GM21528 (cell line): Measurements from ENCODE around the gene TMCC3.
"Not testable (repeated sequence)": the region's sequence is repeated elsewhere in the genome, so short reads cannot be mapped to it uniquely, and the experiment has no call there.

Experiments used
- ATAC-seq: cut with Tn5 transposase; IDR thresholded peaks from one replicate; pipeline ENCODE4 v1.9.1; 2021; ENCODE audit warnings: mild to moderate bottlenecking, moderate library complexity; ENCODE audit not compliant: unreplicated experiment, low FRiP score

The TMCC3 gene

DNA sequence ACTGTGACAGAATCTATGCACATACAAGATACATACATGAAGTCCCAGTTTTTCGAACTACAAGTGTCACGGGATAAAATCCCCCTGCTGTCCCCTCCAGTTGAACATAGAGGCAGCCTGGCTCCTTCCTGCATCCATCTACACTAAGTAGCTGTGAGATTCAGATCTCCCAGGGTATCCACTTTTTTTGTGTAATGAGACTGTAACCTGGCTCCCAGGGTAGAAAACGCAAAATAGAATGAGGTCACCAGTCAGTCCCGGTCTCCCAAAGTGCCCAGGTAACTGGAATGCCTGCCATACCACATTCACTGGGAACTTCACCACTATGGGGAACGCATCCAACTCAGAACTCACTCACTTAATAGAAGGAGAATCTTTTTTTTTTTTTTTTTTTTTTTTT lies 67.8 kb downstream of the TMCC3 start:
- ATAC-seq: no peak

DNA sequence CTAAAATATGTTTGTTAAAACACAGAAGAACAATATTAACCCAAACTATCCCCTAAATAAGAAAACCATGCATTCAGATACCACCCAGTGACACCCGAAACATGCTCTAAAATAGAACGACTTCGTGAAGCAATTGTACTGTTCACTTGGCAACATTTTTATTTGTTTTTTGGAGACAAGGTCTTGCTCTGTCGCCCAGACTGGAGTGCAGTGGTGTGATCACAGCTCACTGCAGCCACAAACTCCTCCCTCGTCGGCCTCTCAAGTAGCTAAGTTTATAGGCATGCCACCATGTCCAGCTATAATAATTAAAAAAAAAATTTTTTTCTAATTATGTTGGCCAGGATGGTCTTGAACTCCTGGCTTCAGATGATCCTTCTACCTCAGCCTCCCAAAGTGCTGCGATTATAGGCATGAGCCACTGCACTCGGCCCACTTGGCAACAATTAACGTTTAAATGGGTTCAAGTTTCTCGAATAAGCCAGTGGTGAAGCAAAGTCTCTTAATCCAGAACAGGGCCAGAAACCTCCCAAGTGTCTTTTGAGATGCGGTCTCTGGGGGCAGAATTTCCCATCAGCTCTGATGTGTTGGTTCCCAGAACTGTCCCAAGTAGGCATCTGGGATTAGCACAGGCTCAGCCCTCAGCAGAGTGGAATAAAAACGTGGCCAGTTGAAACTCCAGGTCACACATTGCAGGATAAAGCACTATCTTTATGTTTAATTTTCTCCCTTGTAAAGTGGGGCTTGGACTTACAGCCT lies 74.5 kb downstream of the TMCC3 start:
- no peak for ATAC-seq

DNA sequence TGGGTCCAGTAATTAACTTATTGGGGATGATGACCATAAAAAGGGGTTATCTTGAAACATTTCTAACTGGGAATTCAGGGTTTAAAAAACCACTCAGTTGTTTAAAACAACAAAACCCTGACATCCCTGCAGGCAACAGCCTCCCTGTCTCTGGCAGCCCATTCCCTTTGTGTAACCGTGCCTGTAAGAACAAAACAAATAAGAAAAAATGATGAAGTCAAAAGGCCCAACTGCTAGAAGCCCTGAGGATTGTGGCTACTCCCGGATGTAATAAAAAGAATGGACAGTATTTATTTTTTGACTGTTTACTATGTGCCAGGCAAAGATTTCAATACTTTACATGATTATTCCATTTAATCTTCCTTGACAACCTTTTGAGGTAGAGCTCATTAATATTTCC lies 75.3 kb downstream of the TMCC3 start:
- ATAC-seq: no peak

DNA sequence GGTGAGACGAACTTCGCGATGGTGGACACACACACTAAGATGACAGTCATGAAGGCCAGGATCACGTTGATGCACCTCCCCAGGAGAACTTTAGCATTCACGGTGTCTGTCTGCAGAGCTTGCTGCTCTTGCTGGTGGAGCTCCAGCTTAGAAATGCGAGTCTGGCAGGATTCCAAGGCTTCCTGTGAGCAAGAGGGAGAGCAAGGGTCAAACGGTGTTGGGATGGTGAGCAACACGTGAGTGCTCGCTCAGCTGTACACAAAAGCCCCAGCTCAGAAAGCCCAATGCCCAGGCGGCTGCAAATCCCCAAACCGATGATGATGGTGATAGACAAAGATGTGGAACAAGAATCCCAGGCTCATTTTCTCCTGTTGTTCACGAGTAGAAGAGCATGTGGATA lies 78.8 kb downstream of the TMCC3 start:
- no peak for ATAC-seq

DNA sequence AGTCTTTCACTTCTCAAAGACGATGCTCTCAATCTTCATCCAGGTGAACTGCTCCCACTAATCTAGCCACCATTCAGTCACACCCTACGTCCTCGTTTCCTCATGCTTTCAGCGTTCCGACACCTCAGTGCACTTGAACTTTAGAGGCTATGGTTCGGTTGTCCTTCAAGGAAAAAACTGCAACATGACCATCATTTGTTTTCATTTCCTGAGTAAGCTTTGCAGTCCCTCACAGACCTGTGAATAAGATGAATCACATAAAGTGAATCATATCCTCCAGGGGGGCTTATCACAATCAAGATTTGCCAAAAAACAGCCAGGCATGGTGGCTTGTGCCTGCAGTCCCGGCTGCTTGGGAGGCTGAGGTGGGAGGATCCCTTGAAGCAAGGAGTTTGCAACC lies 80.2 kb downstream of the TMCC3 start:
- no peak for ATAC-seq

DNA sequence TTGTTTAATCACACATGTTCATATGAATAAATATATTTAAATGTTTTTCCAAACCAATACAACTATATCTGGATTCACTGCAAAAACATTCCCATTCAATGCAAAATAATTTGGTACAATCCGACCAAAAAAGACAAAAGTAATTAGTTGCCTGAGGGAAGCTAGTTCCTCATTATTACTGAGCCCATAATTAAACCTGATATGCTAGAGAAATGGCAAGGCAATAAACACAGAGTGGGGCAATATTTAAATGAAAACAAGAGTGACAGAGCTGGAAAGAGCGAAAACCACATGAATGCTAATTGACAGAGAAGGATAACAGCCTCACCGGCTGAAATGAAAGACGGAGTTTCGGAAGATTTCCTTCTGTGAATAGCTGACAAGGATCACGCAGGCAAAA lies 82.6 kb downstream of the TMCC3 start:
- ATAC-seq: no peak

DNA sequence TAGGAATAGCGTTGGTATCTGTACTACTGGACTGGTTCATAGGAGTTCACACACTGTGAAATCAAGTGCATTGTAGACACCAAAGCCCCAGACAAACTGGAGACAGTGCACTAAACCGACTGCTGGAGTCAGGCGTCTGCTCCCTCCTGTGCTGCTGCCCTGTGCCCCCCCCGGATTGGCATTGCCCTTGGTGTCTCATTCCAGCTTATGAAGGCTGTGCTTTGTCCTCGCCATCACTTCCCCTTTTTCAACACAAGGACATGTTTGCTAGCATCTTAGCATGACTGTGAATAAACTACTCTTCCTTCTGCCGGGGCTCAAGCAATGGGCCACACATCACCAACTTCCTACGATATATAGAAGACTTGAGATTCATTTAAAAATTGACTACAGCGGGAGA lies 84.0 kb downstream of the TMCC3 start:
- no peak for ATAC-seq

DNA sequence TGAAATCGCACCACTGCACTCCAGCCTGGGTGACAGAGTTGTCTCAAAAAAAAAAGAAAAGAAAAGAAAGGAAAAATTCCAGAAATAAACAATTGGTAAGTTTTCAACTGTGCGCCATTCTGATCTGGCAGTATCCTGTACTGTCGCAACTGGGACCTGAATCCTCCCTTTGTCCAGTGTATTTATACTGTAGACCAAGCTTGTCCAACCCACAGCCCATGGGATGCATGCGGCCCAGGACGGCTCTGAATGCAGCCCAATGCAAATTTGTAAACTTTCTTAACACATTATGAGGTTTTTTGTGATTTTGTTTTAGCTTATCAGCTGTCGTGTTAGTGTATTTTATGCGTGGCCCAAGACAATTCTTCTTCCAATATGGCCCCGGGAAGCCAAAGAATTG lies 84.7 kb downstream of the TMCC3 start:
- ATAC-seq: no peak

DNA sequence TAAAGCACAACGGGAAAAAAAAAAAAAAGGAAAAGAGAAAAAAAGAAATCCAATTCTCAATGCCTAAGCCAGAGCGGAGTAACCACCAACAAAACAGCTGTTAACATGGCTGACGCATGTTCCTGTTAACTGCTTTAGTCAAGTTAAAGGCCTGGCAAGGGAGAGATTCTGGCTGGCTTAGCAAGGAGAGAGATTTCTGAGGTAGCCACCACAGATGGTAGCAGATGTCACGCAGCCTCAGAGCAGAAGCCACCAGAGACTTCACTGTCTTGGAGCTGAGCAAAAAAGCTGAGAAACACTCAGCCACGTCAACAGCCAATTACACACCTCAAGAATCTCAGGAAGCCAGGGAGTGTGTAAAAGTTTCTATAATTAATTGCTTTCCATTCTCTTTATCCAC lies 87.1 kb downstream of the TMCC3 start:
- ATAC-seq: no peak

DNA sequence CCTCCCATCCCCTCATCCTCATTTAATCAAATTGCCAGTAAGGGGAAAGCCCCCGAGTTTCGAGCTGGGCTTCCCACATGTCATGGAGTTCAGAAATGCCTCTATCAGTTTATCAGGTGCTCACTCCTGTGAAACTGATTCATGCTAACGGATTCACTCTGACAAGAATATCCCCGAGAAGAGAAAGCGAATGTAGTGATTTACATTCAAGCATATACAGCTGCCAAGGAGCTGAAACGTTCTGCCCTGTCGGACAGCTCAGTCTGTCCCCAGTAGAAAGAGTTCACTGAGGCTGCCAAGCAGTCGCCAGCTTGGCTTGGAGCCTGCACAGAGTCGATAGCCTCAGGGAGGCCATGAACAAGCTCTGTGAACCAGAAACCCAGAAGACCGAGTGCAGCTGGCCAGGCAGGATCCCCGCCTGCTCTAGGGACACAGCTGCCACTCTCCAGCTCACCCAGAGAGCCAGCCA lies 88.4 kb downstream of the TMCC3 start:
- ATAC-seq: peak; percentile 81

DNA sequence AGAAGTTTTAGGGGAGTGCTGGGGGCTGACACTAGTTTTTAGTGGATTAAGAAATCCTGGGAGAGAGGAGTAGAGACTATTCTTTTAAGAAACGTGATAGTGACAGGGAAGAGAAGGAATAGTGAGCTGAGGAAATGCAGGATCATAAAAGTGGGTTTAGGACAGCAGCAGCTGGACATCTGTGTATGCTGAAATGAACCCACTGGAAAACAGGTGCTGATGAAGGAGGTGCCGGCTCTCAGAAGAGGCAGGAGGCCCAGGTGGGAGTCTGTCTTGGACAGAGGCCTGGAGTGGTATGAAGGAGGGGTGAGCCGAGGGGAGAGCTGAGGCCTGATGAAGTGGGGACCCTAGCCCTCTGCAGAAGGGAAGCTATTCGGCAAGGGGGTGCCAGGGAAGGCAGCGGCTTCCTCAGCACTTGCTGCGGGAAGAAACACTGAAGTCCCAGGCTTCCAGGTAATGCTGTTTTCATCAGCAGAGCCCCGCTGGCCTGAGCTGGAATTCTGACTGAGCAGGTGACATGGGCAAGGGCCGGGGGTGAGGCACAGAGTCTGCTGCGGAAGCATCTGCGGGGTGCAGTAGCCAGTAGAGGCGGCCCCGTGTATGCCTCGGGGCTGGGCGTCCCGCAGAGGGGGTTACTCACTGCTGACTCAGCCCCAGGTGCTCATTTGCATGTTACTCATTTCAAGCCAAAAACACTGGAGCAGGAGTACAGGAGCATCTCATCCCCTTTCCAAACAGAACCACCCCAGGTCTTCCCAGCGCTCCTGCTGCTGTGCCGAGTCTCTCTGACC lies 89.7 kb downstream of the TMCC3 start:
- ATAC-seq: peak; percentile 61

DNA sequence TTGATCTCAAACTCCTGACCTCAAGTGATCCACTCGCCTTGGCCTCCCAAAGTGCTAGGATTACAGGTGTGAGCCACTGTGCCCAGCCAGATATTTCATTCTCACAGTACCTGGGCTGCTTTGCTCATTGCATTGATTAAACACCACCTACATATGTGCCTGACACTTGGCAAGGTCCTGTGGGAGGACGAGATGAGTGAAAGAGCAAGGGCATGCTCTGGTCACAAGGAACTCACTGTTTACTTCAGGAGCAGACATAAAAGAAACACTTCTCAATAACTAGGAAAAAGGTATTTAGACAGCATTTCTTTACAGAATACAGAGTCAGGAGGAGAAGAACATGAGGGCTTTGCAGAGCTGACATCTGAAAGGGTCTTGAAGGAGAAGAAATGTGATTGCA lies 91.7 kb downstream of the TMCC3 start:
- no peak for ATAC-seq

DNA sequence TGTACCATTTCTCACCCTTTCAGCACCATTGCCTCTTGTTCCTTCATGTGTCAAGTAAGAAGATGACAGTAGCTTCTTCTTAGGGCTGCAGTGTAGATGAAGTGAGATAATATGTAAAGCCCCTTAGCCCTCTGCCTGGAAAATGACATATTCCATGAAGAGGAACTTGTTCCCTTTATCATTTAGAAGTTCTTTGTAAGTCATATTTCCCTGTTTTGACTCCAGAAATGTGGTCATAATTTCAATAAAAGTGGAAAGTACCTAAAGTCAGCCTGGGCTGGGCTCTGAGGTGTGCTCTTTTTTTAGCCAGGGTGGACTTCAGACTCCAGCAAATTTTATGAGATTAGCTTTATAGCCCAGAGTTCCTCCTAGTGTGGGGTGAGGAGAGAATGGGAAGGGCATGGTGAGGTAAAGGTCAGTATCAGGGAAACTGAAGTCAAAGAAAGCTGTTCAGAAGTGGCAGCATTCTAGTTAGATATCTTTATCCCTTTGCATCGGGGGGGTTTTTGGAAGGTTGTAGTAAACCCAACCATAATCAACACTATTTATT lies 92.5 kb downstream of the TMCC3 start:
- ATAC-seq: no peak

DNA sequence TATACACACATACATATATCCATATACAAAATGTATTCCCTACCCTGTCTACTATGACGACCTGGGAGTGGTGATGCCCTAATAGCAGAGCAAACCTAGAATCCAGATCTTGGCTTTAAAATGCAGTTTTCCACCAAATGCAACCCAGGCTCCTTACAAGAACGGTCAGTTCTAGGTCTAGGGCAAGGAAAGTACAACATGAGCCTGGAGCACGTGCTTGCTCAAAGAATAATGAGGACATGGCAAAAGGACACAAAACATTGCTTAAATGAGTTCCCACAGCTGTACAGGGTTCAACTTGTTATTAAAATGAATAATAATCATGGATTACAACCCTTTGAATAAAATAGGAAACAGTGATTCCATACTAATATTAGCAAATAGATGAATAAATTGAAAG lies 94.7 kb downstream of the TMCC3 start:
- ATAC-seq: no peak

DNA sequence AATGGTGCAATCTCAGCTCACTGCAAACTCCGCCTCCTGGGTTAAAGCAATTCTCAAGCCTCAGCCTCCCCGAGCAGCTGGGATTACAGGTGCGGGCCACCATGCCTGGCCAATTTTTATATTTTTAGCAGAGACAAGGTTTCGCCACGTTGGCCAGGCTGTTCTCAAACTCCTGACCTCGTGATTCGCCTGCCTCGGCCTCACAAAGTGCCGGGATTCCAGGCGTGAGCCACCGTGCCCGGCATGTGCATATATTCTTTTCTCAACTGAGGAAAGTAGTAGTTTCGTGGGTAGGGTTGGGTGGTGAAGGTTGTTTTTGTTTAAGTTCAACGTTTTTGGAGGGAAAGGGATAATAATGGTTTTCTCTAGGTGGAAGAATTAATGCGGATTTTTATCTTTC lies 96.5 kb downstream of the TMCC3 start:
- ATAC-seq: no peak

DNA sequence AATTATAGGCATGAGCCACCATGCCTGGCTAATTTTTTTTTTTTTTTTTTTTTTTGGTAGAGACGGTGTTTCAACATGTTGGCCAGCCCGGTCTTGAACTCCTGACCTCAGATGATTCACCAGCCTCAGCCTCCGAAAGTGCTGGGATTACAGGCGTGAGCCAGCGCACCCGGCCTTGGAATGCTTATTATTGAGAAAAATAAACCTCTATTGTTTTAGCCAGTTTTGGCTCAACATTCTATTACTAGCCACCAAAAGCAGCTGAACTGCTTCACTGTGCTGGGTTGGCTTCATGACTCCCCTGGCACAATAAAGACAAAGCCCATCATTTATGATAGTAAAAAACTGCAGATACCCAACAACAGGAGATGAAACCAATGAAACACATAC lies 97.2 kb downstream of the TMCC3 start:
- ATAC-seq: no peak

DNA sequence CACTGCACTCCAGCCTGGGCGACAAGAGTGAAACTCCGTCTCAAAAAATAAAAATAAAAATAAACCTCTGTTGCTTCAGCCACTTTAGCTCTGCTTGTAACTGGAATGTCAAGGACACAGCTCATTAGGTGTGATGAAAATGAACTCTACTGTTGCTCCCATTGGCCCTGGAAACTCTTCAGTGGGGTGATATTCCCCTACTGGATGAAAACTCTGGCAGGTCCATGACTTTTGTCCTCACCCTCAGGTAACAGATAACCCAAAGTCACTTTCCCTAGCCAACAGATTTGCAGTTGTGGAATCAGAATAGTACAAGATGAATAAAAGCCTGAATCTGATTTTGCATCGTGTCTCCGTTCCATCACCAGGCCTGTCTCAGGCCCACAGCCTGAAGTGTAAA lies 98.5 kb downstream of the TMCC3 start:
- ATAC-seq: no peak

DNA sequence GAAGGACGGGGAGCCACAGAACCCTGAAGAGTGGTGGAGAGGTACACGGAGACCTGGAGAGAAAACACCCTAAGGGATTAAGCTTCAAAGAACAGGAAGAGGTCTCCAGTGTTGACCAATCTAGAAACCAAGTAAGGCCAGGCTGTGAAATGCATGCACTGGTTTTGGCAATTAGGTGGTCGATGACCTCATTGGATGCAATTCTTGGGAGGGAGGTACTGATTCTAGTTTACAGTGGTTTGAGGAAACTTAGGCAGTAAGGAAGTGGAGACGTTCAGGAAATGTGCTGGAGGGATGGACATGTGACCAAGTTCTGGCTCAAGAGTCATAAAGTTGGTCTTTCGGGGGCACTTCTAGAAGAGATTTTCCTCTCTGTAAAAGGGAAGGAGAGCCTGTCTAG lies 99.4 kb downstream of the TMCC3 start:
- no peak for ATAC-seq

DNA sequence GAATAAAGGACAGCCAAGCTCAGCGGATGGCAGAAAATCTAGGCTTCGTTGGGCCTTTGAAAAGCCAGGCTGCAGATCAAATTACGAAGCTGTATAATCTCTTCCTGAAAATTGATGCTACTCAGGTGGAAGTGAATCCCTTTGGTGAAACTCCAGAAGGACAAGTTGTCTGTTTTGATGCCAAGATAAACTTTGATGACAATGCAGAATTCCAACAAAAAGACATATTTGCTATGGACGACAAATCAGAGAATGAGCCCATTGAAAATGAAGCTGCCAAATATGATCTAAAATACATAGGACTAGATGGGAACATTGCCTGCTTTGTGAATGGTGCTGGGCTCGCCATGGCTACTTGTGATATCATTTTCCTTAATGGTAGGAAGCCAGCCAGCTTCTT lies 101.5 kb downstream of the TMCC3 start:
- ATAC-seq: not testable (repeated sequence)

DNA sequence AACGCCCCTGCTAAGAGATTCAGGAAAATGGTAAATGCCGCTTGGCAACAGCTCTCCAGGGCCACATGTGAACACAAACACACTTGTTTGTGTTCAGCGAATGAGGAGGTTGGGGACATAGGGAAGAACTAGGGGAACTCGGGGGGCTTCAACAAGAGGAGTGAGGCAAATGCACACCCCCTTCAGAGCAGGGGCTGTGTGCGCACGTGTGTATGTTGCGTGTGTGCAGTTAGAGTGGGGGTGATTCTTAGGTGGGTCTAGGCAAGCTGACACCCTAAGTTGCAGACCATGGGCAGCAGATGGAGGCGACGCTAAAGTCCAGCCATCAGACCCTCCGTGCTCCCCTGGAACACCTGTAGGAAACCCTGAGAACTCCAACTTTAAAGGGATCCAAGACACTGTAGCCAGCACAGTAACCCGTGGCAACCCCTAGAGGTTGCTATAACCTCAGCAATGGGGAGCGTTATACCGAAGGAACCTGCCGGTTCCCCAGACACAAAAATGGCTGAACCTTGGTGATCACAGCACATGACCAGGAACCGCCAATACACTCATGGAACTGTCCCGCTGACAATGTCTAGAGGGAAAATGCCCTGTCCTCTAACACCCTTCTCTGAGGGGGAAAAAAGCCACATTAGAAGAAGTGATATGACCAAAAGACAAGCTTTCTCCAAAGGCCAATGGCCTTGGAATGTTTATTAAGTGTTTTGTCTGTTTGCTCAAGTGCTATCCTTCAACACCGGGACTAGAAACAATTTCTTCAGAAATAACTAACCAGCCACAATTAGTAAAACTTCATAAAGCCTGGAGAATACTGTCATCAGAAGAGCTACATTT lies 104.2 kb downstream of the TMCC3 start:
- no peak for ATAC-seq

DNA sequence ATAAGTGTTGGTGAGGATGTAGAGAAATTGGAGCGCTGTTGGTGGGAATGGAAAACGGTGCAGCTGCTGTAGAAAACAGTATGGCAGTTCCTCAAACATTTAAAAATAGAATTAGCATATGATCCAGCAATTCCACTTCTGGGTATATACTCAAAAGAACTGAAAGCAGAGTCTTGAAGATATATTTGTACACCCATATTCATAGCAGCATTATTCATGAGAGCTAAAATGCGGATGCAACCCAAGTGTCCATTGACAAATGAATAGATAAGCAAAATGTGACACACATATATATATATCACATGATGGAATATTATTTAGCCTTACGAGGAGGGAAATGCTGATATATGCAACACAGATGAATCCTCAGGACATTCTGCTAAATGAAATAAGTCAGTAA lies 106.0 kb downstream of the TMCC3 start:
- no peak for ATAC-seq
